Bronchial epithelial cell (primary cell): ENCODE measurements around the gene GRAMD2B. TPM values are rescaled to one million over a fixed set of nuclear protein-coding genes. Genes with fewer than 3 reads are reported as not detected.

Source experiments
- DNase-seq: peaks from one replicate; pipeline ENCODE4 v3.0.0-alpha.2; 2010; ENCODE audit warnings: low read depth
- FAIRE-seq: peaks from 2 replicates; lab custom pipeline; 2011; peaks lifted over from hg19 to GRCh38; lab: Jason Lieb, UNC
- H3K27me3 ChIP-seq: 2 replicates; pipeline ENCODE4 v1.5.1; 2011; ENCODE audit warnings: low read length; ENCODE audit not compliant: control insufficient read depth, insufficient read depth
- H3K36me3 ChIP-seq: 2 replicates; pipeline ENCODE4 v1.5.1; 2011; ENCODE audit warnings: low read length; ENCODE audit not compliant: control insufficient read depth, insufficient read depth
- H3K4me3 ChIP-seq: 2 replicates; pipeline ENCODE4 v1.5.1; 2011; ENCODE audit warnings: mild to moderate bottlenecking, low read depth, low read length, control low read depth
- total RNA-seq: library from RNA; depleted of rRNA; stranded (reverse); fragments of >200 nt; gene quantifications from 2 replicates; pipeline ENCODE4 v1.2.1, GENCODE V29; 2014
- TF ChIP-seq, protein P1 (sequence below): IDR thresholded peaks from 2 replicates; pipeline ENCODE4 v1.5.1; 2011; ENCODE audit warnings: mild to moderate bottlenecking, moderate library complexity, low read length, control low read depth, inconsistent platforms; ENCODE audit not compliant: insufficient read depth, severe bottlenecking

The GRAMD2B gene
- total RNA-seq, 1 donor from 2014 or later, result 9.2 TPM

DNA sequence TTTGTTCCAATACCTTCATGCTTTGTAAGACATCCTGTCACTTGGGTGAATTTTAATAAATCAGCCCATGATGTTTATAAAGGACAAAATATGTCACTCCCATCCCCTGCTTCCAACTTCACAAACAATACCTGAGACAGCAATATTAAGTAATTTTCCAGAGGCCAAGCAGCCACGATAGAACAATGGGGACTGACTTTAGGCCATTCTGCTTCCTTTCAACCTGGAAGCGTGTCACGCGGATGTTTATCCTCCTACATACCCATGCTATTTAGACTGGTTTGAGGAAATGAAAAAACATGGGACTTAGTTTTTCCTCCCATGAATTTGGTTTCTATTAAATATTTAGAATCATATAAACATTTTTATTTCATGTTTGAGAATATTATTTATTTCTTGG is 82.9 kb downstream of the GRAMD2B start:
- DNase-seq, result no peak
- Histone ChIP-seq H3K4me3 (no peak overlapping the region), H3K36me3 (no peaks in the 10 kb centered on the region), H3K27me3 (no peaks in the 10 kb centered on the region)
- TF ChIP-seq, protein P1, sequence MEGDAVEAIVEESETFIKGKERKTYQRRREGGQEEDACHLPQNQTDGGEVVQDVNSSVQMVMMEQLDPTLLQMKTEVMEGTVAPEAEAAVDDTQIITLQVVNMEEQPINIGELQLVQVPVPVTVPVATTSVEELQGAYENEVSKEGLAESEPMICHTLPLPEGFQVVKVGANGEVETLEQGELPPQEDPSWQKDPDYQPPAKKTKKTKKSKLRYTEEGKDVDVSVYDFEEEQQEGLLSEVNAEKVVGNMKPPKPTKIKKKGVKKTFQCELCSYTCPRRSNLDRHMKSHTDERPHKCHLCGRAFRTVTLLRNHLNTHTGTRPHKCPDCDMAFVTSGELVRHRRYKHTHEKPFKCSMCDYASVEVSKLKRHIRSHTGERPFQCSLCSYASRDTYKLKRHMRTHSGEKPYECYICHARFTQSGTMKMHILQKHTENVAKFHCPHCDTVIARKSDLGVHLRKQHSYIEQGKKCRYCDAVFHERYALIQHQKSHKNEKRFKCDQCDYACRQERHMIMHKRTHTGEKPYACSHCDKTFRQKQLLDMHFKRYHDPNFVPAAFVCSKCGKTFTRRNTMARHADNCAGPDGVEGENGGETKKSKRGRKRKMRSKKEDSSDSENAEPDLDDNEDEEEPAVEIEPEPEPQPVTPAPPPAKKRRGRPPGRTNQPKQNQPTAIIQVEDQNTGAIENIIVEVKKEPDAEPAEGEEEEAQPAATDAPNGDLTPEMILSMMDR, result no peak
- no peak for FAIRE-seq

DNA sequence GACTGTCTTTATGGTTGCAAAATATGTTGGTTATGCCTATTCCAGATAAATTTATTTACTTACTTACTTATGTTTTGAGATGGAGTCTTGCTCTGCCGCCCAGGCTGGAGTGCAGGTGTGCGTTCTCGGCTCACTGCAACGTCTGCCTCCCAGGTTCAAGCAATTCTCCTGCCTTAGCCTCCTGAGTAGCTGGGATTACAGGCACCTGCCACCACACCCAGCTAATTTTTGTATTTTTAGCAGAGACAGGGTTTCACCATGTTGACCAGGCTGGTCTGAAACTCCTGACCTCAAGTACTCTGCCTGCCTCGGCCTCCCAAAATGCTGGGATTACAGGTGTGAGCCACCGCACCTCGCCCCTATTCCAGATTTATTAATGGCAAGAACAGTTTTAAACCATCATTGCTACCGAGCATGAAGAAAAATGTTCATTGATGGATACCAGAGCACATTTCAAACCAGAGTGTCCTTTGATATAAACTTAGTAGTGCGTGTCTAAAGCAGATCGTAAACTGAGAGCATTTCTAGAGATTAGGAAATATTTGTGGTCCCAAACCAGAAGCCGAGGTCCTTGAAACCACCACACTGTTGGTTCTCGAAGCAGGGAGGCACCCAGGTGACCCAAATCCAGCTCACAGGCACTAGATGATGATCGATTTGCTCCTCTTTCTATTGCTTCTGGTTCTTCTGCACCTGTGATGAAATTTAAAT is 85.2 kb downstream of the GRAMD2B start:
- TF ChIP-seq, protein P1, result no peak
- DNase-seq (no peak), FAIRE-seq (no peak)
- Histone ChIP-seq H3K4me3 (no peak overlapping the region), H3K27me3 (no peaks in the 10 kb centered on the region), H3K36me3 (no peaks in the 10 kb centered on the region)

DNA sequence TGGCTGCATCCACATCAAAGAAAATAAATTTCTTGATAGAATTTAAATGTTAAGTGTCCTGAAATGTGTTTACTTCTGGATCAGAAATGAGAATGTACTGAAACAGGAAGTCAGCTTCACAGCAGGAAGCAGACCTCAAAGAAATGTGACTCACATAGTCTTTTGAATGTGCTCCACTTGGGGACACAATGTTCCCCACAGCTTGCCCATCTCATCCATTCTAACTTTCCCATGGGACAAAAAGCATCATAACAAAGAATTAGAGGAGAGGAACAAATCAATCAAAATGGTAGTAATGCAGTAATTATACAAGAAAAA is 85.7 kb downstream of the GRAMD2B start:
- FAIRE-seq, result no peak
- DNase-seq, result peak; percentile 43
- Histone ChIP-seq H3K4me3 (no peak overlapping the region), H3K36me3 (no peaks in the 10 kb centered on the region), H3K27me3 (no peaks in the 10 kb centered on the region)
- TF ChIP-seq, protein P1, result no peak

DNA sequence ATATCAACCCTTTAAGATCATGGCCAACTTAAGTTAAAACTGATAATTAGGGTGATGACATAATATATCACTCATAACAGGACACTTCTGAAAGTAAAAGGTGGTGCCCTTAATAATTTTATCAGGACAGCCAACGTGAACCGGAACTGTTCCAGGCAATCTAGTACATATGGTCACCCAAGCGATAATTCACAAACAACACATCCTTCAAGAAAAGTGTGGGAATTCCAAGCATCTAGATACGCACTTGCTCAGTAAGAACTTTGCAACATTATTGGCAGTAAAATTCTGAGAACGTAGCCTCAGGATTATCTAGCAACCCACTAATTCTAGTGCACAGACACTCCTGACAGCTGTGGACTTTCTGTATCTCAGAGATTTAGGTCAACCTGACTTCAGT is 86.1 kb downstream of the GRAMD2B start:
- Histone ChIP-seq H3K27me3 (no peaks in the 10 kb centered on the region), H3K4me3 (no peak overlapping the region), H3K36me3 (no peaks in the 10 kb centered on the region)
- TF ChIP-seq, protein P1, result no peak
- FAIRE-seq (no peak), DNase-seq (no peak)

DNA sequence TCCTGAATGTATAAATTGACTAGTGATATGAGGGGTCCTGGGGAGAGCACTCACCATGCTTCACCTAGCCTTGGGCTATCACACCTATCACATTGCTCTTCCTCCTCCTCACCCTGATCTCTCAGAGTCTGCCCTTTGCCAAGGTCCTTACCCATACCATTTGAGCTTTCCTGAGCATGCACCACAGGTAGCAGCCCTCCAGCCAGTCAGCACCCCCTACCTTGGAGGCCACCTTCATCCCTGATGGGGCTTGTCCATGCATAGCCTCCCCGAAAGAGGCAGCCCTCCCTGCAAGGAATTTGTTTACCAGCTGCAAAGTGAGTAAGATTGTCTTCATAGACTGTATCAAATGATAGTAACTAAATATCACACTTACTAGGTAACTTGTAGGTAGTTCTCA is 88.8 kb downstream of the GRAMD2B start:
- DNase-seq, result no peak

More for the DNA sequence above, 88.8 kb downstream of the GRAMD2B start:
- FAIRE-seq, result peak; percentile 68
- H3K36me3 ChIP-seq, result no peaks in the 10 kb centered on the region
- no peaks in the 10 kb centered on the region for H3K27me3 ChIP-seq
- TF ChIP-seq, protein P1, result no peak
- H3K4me3 ChIP-seq, result no peak overlapping the region
